Measurements from ENCODE around the gene EEF1G.
"Not testable (repeated sequence)": the region's sequence is repeated elsewhere in the genome, so short reads cannot be mapped to it uniquely, and the experiment has no call there.

The EEF1G gene

GRCh38 chr11:62555464-62556107 is 18.1 kb downstream of the EEF1G start:
- no peak for DNase-seq (ENCODE audit: low read depth in 2 of 2)

GRCh38 chr11:62554387-62555167 is 19.1 kb downstream of the EEF1G start:
- DNase-seq (ENCODE audit: low read depth in 2 of 2), result no peak

DNA sequence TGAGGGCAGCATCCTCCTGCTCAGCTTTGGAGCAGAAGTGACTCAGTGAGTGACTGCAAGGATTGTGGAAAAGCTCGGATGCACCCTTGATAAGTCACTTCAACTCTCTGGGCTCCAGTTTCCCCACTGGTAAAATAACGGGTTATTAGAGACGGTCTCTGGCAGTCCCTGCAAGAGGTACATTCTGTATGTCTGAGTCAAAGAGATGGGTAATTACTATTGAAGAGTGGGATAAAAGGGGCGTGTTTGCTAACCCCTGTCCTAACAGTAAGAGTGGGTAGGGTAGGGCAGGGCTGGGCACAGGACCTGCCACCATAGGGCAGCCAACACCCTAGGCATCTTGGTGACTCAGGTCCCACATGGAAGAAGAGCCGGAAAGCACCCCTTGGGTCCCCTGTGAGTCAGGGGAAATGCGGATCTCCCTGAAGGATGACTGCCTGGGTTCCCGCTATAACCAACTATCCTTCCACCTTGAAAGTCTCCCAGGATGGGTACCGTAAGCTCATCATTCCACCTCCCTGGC is 19.8 kb downstream of the EEF1G start:
- DNase-seq (ENCODE audit: low read depth in 2 of 2), result no peak

- no peak for DNase-seq (ENCODE audit: low read depth in 2 of 2)
Measured at GRCh38 chr11:62553080-62553838, 20.4 kb downstream of the EEF1G start.

DNA sequence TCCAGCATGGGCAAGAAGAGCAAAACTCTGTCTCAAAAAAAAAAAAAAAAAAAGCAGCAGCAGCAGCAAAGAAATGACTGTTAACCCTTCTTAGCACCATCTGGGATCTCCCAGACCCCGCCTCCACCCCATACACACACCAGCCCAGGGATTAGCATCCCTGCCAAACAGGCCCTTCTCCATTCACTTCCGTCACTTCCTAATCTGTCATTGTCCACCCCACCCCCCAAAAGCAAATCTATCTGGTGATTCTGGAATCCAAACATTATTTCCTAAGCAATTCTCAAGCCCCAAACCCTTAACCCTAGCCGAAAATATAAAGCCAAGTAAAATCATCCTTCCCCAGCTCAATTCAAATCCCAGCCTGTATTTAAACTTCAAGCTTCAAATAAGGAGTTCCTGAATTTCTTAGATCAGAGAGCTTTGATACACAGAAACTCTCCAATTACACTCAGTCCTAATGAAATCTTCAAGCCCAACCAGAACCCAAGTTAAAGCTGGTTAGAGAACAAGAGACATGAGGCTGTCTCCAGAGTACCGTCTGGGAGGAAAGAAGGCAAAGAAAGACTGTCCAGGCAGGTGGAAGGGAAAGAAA is 21.1 kb downstream of the EEF1G start:
- DNase-seq (ENCODE audit: low read depth in 2 of 2), result no peak

DNA sequence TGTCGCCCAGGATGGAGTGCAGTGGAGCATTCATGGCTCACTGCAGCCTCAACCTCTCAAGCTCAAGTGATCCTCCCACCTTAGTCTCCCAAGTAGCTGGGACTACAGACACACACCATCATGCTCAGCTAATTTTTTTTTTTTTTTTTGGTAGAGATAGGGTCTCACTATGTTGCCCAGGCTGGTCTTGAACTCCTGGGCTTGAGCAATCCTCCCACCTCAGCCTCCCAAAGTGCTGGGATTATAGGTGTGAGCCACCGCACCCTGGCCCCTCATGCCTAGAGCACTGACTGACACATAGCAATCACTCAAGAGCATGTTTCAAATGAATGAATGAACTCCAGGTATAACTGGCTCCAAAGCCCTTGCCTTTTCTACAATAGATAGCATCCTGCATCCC is 23.2 kb downstream of the EEF1G start:
- not testable (repeated sequence) for DNase-seq (ENCODE audit: low read depth in 2 of 2)

DNA sequence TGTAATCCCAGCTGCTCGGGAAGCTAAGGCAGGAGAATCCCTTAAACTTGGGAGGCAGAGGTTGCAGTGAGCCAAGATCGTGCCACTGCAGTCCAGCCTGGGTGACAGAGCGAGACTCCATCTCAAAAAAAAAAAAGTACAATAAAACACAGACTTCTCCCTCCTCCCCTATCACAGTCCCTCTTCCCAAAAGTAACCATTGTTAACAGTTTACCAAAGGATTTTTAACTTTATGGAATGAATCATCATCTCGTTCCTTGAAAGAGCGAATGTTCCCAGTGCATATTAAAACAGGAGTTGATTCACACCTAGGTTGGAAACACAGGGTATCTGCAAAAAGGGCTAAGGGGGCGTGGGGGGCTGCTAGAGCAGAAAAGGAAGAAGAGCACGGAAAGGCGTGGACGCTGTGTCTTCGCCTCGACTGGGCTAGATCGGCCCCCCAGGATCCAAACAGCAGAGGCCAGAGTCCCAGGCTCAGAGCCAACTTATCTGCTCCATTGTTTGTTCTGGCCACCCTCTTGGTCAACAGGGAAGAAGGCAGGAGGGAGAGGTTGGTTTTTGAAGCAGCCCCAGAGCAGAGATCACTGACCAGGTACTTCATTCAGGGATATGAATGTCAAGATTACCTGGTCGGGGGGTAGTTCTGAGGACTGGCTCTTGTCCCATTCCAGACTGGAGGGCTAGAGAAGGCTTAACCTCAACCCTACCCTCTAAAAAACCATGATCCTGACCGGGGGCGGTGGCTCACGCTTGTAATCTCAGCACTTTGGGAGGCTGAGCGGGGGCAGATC is 25.0 kb downstream of the EEF1G start:
- no peak for DNase-seq (ENCODE audit: low read depth in 2 of 2)

DNA sequence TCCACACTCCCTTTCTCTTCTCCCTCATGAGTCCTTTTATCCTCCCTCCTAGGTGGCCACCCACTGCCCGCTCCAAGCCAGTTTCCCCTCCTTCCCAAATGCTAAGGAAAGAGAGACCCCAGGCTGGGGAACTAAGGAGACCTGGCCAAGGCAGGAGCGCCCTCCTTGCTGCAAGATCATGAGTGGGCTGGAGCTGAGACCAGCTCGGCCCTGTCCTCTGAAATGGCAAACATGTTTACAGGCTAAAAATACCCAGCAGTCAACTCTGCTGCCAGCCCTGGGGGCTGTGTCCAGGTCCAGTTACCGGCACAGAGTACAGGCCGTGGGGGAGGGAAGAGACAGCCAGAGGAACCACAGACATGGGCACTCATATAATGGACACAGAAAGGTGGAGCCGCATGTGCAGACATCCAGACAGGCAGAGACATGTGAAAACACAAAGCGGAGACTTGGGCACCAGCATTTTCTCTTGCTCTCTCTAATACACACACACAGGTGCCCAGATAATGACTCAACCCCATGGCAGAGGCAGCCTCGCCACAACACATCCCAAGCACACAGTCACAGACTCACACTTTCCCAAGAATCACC is 25.9 kb downstream of the EEF1G start:
- DNase-seq (ENCODE audit: low read depth in 2 of 2), result no peak

DNA sequence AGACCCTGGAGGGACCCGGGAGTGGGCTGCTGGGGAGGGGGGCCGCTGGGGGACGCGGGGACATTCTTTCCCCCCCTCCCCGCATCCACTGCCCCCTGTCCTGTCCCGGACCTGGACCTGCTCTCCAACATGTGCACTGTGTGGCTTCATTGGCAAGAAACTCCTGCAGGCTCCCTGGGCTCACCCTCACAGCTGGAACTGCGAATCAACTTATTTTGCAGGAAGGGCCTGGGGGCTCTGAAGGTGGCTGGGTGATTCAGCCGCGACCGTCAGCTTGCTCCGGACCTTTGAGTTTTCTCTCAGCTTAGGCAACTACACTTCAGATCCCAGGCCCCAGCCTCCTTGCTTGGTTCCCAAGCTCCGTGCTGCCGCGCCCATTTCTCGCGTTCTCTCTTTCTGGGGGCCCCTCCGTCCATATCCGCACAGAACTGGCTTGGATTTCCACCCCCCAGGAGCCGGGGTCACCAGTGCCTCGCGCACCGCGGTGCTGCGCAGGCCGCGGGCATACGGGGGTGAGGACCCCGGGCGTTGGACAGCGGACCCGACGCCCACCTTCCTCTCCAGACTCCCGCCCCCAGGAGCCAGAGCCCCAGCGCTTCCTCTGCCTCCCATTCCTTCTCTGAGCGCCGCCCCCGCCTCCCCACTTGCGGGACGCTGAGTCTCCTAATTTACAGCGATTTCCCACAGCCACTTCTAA is 26.6 kb downstream of the EEF1G start:
- DNase-seq (ENCODE audit: low read depth in 2 of 2), result no peak

- DNase-seq (ENCODE audit: low read depth in 2 of 2), result peak in 1 of 2 donors; percentile 42
Measured at GRCh38 chr11:62546244-62546928, 27.3 kb downstream of the EEF1G start, which contains the start of gene AHNAK. Gene AHNAK (minus strand): TSS chr11:62546806. CDS start chr11:62536098, 10,708 bp downstream.

GRCh38 chr11:62545437-62546243 is 28.1 kb downstream of the EEF1G start:
- peak; percentile 42 to 61 for DNase-seq (ENCODE audit: low read depth in 2 of 2)

GRCh38 chr11:62544581-62545436 is 28.9 kb downstream of the EEF1G start:
- DNase-seq (ENCODE audit: low read depth in 2 of 2), result no peak

DNA sequence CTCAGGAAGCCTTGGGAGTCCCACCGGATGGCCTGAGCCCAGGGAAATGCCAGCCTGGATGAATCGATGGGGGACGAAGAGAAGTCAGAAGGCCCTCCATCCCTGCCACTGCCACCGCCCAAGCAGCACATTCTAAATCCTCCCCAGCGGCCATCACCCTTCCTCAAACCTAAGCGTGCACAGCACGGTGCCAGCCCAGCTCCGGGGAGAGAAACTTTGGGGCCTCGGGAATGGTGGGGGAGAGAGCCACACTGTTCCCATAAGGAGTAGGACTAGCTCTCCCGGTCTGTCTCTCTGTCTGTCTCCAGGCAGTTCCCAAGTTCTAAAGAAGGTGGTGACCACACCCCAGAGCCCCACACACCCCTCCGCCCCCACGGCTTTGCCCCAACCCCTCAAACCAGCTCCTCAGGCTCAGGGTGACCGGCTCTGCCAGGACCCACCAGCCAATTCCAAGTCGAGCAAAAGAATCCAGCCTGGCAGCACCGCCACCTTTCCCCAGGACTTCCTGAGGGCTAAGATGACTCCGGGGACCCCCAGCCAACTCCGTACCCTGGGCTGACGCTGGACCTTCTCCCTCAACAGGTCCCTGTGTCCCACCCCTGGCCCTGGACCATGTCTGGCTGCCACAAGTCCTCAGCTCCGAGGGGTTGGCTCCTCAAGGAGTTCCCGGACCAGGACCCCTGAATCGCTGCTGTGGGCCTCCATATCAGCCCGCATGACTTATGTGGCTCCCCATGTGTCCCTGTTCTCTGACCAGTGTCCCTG is 29.8 kb downstream of the EEF1G start:
- DNase-seq (ENCODE audit: low read depth in 2 of 2), result no peak

DNA sequence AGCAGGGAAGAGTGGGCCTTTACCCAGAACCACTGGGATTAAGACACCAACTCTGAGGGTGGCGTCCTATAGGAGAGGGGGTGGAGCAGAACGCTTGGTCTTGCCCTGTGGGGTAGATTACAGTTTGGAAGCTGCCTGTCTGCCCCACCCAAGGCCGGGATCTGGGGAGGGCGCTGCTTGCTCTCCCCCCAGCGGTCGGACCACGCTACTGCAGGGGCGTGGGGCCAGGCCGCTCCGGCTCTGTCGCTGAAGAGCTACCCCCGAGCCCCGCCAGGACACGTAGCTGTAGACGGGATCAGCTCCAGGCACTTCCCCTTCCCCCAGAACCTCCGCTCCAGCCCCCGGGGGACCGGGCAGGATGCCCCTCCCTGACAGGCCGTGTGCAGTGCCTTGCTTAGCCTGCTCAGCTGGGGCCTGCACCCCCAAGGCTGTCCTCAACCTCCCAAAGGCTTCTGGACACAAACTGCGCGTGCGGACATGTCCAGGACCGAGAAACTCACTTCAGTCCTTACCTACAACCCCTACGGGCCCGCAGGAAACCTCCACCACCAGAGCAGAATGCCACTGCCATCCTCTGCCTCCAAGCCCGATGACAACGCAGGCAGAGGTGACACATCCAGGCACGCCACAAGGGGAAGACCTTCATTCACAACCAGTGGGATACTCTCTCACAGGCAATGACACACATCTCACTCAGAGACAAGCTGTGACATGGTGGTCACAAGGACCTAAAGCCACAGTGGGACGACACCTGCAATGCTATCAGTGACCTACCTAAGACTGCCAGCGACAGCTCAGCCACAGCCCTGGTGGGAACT is 30.7 kb downstream of the EEF1G start:
- DNase-seq (ENCODE audit: low read depth in 2 of 2), result peak in 1 of 2 donors; percentile 41

DNA sequence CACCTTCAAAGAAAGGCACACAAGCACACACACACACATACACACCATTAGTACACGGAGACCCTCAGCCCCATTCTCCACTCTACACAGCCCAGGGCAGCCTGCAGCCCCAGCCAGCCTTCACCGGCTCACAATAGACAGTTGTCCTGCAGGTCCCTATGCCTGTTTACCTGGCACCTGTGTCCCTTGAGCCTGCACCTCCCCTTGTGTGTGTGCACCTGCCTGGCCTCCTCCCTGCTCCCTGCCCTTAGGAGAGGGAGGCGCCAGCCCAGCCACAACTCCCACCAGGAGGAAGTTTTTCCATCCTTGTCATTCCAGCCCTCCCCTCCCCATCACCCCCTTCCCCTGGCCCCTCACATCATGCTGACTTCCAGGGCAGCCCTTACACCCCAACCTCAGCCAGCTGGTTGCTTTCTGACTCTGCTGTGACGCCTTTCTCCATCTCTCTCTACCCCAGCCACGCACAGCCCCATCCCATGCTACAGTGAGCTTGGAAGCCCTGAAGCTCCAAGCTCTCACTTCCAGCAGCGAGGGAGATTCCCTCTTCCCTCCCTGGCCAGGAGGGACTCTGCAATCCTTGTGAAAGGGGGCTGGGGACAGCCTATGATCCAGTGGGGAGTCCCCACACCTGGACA is 31.5 kb downstream of the EEF1G start:
- no peak for DNase-seq (ENCODE audit: low read depth in 2 of 2)

All from stimulated activated CD8-positive, alpha-beta memory T cell treated with anti-CD3 and anti-CD28 coated beads, Interleukin-15, amount 100 ng/mL, for 4 hours (primary cell).